HG02852 (cell line): ENCODE results near the gene SPDEF.

Experiments
- ATAC-seq: cut with Tn5 transposase; IDR thresholded peaks from one replicate; pipeline ENCODE4 v1.9.1; 2021; ENCODE audit warnings: mild to moderate bottlenecking, moderate library complexity; ENCODE audit not compliant: unreplicated experiment

The SPDEF gene

GRCh38 chr6:34556031-34556471 is at the start of gene SPDEF:
Gene SPDEF (minus strand): TSS chr6:34556329. CDS start chr6:34544455, 11,874 bp downstream.
- no peak for ATAC-seq

DNA sequence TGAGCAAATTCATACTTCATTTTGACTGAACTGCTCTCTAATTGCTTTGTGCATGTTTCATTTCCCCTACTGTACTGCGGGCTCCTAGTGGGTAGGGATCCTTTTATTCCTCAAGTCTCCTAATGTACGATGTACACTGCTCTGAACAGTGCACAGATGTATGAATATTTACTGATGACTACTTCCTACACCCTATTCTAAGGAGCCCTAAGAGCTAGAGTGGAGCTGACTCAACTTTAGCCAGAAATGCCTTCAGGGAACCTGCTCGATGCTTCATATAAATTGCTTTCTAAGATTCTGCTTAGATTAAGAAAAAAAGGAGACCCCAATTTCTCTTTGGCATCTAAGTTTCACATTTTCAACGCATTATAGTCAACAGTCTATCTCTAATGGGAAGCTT is 47.6 kb upstream of the SPDEF start:
- ATAC-seq: no peak

- no peak for ATAC-seq
Observed at GRCh38 chr6:34602318-34603111, 46.4 kb upstream of the SPDEF start.

GRCh38 chr6:34601706-34602105 is 45.6 kb upstream of the SPDEF start:
- no peak for ATAC-seq

DNA sequence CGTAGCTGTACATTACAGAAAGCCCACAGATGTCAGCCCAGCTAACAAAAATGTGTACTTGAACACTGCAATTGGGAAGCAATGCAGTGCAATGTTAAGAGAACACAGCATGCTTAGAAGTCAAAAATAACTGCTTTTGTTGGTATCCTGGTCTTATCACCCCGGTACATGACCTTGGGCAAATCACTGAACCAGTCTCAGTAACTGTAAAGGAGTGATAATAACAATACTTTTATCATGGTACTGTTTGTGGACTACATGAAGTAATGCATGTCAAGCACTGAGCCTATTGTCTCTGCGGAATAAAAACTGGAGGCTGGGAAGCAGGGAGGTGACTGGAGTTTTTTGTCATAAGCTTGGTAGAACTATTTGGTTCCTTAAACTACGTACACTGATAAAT is 44.7 kb upstream of the SPDEF start:
- ATAC-seq: no peak

DNA sequence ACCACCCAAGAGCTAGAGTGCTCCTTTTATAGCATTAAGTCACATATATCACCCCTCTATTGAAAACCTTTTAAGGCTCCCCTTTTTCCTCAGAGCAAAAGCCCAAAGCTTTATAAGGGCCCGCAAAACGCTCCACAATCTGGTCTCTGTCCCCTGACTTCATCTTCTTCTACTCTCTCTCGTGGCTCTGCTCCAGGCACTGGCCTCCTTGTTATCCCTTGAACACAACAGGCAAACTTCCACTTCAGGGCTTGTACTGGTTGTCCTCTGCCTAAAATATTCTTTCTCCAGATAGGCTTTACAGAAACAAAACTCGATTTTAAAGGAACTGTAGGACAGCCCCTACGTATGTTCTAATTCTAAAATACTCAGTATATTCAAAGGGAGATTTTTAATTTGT is 44.0 kb upstream of the SPDEF start:
- ATAC-seq: no peak

- no peak for ATAC-seq
Observed at GRCh38 chr6:34598712-34599111, 42.6 kb upstream of the SPDEF start.

DNA sequence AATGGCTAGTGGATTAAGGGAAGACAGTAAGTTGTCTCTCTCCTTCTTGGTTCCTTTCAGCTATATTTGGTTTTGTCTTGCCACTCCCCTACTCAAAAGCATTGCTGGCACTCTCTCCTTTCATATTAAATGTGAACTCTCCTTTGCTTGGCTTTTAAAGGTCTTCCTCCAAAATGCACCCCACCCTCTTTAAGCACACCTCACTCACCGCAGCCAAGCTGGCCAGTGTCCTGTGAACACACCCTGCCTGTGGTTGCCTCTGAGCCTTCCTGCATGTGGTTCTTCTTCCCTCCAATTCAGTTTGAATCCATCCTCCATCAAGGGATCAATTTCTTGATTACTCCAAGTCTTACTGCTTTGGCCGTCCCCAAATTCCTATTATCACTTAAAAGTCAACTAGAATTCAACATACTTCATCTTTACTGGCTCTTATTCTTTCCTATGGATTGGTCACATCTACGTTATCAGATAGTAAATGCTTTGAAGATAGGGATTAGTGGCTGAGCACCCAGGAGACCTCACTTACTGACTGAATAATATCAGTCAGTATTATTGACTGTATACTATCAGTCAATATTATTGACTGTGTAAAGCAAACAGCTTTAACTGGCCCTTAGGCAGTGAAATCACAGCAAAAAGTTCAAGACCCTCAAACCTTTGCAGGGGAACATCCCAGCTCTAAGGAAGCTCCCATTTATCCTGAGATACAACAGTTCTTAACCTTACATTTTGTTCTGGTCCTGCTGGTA is 41.6 kb upstream of the SPDEF start:
- no peak for ATAC-seq

DNA sequence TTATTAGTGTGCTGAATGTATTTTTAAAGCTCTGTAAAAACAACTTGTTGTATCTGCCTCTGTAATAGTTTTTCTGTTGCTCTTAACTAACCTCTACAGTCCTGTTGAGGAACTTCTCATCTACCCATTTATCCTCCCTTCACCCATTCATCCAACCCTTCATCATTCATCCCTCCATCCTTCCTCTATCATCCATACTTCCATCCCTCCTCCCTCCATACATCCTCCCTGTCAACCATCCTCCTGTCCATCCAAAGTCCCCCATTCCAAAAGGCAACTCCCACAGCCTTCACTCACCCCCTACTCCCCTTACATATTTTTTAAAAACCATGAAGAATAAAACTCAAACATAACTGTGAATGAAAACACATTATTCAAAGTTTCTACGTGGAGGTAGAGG is 40.7 kb upstream of the SPDEF start:
- no peak for ATAC-seq

DNA sequence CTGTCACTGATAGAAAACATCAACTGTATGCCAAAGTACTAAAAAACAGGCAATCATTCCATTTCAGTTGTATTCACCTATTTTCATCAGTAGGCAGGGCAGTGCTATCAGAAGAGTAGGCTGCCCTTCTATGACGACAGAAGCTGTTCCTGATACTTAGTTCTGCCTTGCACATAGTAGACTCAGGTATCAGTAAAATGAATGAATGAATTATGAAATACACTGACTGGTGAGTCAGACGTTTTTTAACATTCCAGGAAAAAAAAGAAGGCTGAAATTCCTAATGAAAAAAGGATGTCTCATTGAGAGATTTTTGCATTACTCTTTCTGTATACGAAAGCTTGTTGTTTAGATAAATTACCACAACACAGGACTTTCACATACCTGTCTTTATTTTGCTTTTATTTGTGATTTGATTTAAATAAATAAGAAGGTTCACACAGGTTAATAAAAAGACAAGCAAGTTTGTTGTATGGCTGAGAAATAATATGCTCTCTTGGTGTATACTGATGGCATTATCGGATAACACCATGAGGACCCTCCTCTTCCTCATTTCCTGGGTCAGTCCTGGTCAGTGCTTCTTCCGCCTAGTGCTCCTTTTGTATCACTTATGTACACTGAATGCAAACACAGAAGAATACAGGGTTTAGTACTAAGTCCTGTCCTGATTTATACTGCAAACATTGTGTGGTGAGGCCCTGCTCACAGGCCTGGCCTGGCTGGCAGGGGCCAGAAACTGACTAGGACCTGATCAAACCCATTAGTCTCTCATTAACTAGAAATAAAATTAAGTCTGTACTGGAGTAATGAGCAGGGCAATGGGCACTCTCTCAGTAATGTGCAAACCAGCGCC is 39.4 kb upstream of the SPDEF start:
- no peak for ATAC-seq

- no peak for ATAC-seq
Observed at GRCh38 chr6:34593701-34594100, 37.6 kb upstream of the SPDEF start.

DNA sequence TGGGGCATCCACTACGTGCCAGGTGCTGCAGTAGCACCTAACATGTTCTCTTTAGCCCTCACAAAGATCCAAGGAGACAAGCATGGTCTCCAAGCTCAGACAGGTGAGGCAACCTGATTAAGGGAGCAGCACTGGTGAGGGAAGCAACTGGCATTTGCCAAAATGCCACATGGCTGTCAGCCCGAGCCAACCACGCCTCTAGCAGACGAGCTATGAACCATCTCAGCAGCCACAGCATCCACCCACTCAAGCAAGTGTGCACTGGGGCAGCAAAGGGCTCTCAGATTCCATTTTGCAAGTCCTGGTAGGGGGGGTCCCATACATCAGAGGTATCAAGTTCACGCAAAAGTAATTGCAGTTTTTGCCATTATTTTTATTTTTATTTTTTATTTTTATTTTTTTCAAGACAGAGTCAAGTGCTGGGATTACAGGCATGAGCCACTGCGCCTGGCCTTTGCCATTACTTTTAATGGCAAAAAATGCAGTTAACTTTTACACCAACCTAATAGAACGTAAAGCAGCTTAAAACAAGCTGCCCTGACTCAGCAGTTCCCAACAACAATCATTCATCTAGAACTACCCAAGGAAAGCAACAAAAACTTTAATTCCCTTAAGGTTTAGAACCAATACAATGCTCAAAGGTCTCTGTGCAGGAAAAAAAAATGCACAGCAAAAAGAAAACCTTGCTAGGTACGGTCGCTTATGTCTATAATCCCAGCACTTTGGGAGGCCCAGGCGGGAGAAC is 36.3 kb upstream of the SPDEF start:
- no peak for ATAC-seq

DNA sequence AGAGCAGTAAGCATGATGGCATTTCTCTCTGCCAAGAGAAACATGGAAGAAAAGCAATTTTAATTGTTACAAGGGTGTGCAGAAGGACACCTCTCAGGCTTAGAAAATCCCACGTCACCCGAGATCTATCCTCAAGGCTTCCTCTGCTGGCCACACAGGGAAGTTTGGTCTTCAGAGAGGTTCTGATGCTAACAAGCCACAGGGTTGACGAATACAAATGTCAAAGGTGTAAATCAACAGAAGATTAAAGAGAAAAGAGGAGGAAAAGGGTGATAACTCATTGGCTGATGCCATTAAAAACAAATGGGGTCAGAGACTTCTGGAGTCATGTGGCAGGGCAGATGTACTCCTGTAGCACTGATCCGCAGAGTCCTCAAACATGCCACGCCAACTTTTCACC is 33.6 kb upstream of the SPDEF start:
- no peak for ATAC-seq

- ATAC-seq: no peak
Observed at GRCh38 chr6:34589140-34589539, 33.0 kb upstream of the SPDEF start.

DNA sequence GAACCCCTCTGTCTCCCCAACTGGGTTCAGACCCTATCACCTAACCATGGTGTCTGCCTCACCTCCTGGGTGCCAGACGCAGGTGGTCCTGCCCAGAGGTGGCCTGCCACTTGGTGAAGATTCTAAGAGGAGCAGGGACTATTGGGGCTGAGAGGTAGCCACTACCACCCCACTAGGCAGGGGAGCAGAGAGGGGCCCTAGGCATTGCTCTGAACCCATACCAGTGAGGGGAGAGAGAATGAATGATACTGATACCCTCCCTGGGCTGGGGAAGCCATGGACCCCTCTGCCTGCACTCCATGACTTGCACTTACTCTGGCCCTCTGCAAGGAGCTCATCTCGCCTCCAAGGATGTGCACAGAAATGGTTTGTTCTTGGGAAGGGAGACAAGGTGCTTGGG is 31.7 kb upstream of the SPDEF start:
- no peak for ATAC-seq

DNA sequence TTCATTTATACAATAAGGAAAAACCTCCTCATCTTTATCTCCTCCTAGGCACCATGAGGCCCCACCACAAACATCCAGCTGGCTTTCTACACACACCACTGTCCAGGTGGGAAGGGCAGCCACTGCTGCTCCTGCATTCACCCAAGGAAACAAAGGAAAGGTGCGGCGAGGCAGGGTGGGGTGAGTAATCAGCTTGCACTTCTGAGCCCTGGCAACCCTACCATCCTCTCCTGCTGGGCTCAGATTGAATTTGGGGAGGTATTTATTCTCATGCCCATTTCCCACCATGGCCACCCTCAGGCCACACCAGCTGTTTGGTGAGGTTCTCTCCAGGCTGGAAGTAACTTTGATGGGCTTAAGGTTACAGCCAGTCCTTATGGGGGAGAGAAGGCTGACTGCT is 31.2 kb upstream of the SPDEF start:
- ATAC-seq: no peak

GRCh38 chr6:34586327-34587040 is 30.4 kb upstream of the SPDEF start:
- no peak for ATAC-seq

- no peak for ATAC-seq
Observed at GRCh38 chr6:34585512-34586061, 29.5 kb upstream of the SPDEF start.

- no peak for ATAC-seq
Observed at GRCh38 chr6:34585108-34585507, 29.0 kb upstream of the SPDEF start.

DNA sequence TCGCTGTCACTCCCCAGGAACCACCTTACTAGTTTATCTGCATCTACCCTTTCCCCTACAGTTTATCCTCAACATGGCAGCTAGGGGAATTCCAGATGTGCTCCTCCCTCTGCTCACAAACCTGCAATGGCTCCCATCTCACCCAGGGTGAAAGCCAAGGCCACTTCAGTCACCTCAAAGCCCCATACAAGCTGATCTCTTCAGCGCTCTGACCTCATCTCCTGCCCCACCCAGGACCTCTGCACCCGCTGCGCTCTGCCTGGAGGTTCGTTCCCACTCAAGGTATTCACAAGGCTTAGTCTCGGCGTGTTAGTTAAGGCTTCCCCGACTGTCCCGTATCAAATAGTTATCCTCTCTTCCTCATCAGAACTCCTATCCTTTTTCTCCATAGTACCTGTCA is 28.6 kb upstream of the SPDEF start:
- no peak for ATAC-seq
